ENCODE measurements around the gene OGFR.

DNA sequence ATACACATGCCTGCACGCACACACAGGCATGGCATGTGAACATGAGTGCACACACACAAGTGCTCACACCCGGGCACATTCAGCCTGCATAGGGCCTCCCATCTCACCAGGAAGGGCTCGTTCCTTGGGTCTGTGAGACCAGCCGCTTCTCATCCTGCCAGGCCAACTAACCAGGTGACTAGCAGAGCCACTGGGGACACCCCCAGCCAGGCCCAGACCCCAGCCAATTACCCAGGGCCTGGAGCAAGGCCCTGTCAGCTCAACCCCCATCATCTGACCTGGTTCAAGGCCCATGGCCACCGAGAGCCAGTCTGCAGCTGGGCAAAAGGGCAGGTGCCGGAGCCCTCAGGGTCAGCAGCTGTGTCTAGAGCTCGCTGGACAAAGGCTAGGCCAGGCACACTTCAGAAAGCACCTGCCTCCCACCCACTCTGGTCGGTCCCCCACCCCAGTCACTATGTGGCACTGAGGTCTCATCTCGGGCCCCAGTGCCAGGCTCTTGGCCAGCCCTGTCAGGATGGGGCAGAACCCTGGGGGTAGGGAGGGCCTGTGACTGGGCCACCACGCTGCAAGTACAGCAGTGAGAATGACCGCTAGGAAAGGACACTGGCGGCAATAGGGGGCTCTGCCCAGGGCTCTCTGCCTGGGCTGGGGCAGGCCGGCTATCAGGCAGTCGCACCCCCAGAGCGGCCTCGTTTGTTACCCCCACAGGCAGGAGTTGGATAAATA, 35.1 kb upstream of the OGFR start:
- TF ChIP-seq, protein P1, sequence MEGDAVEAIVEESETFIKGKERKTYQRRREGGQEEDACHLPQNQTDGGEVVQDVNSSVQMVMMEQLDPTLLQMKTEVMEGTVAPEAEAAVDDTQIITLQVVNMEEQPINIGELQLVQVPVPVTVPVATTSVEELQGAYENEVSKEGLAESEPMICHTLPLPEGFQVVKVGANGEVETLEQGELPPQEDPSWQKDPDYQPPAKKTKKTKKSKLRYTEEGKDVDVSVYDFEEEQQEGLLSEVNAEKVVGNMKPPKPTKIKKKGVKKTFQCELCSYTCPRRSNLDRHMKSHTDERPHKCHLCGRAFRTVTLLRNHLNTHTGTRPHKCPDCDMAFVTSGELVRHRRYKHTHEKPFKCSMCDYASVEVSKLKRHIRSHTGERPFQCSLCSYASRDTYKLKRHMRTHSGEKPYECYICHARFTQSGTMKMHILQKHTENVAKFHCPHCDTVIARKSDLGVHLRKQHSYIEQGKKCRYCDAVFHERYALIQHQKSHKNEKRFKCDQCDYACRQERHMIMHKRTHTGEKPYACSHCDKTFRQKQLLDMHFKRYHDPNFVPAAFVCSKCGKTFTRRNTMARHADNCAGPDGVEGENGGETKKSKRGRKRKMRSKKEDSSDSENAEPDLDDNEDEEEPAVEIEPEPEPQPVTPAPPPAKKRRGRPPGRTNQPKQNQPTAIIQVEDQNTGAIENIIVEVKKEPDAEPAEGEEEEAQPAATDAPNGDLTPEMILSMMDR (IDR thresholded peaks at IDR 0.05), result no peak
- TF ChIP-seq POLR2A (IDR thresholded peaks at IDR 0.05), result no peak
